ENCODE measurements around the gene EIF4A3. TPM values are rescaled to one million over a fixed set of nuclear protein-coding genes. Genes with fewer than 3 reads are reported as not detected.
A peak's percentile ranks its signal among the peaks of the same experiment; 100 is the strongest.

Gene EIF4A3
- polyA plus RNA-seq, 1 donor (not counting 4 experiments of a cell fraction or from before 2014, with no cell fraction given) = 143 TPM

GRCh38 chr17:80109713-80110446 is 37.0 kb downstream of the EIF4A3 start:
- H3K9me3 ChIP-seq (ENCODE audit: control insufficient read depth, low read depth, low read length) = no peaks in the 10 kb centered on the region
- no peaks in the 10 kb centered on the region for H3K79me2 ChIP-seq (ENCODE audit: control insufficient read depth, insufficient read depth, low read length)
- no peaks in the 10 kb centered on the region for H3K36me3 ChIP-seq (ENCODE audit: control insufficient read depth in 2 of 2, extremely low read depth in 1 of 2, insufficient read depth in 2 of 2, low read length in 2 of 2)
- peak overlapping the region; percentile 69 for H3K4me2 ChIP-seq (ENCODE audit: control insufficient read depth, extremely low read depth, insufficient read depth, low read depth, low read length)
- peak; percentile 89 for DNase-seq (ENCODE audit: low read depth, low spot score)
- no peak overlapping the region for H2AFZ ChIP-seq (ENCODE audit: control insufficient read depth, low read length)
- TF ChIP-seq CTCF (optimal IDR thresholded peaks at IDR 0.05 in 1 of 3, IDR thresholded peaks at IDR 0.05 in 1 of 3, conservative IDR thresholded peaks at IDR 0.05 in 1 of 3; ENCODE audit: extremely low read depth in 1 of 3, insufficient read depth in 2 of 3, low read length in 3 of 3) (no peak), EZH2 (IDR thresholded peaks at IDR 0.05; ENCODE audit: low read length) (no peak)
- H3K27me3 ChIP-seq (ENCODE audit: control insufficient read depth, extremely low read depth, insufficient read depth, low read length) = peaks cover 15% of the 10 kb centered on the region
- dilution Hi-C loops (cut with MboI; ENCODE audit: extremely low pct_ligation_motif_present, low sequenced_read_pairs) = no loop called here
- peak; percentile 91 for FAIRE-seq
- no peaks in the 10 kb centered on the region for H3K9me1 ChIP-seq (ENCODE audit: control insufficient read depth, extremely low read depth, insufficient read depth, low read length)
- H3K27ac ChIP-seq (ENCODE audit: control insufficient read depth, insufficient read depth, low read length) = peak overlapping the region; percentile 6
- peak overlapping the region in 1 of 3 experiments; percentile 17 for H3K4me3 ChIP-seq (ENCODE audit: control insufficient read depth in 2 of 3, extremely low read depth in 1 of 3, insufficient read depth in 2 of 3, low read depth in 1 of 3, low read length in 3 of 3)
- no peaks in the 10 kb centered on the region for H4K20me1 ChIP-seq (ENCODE audit: control insufficient read depth, extremely low read depth, insufficient read depth, low read length)
- H3K9ac ChIP-seq (ENCODE audit: control insufficient read depth, extremely low read depth, insufficient read depth, low read length) = peak overlapping the region; percentile 36
- peaks cover 16% of the 10 kb centered on the region for H3K4me1 ChIP-seq (ENCODE audit: control insufficient read depth, extremely low read depth, insufficient read depth, low read length)

GRCh38 chr17:80109066-80109660 is 37.8 kb downstream of the EIF4A3 start:
- Histone ChIP-seq H3K27ac (ENCODE audit: control insufficient read depth, insufficient read depth, low read length) (no peak overlapping the region), H3K4me1 (ENCODE audit: control insufficient read depth, extremely low read depth, insufficient read depth, low read length) (peaks cover 18% of the 10 kb centered on the region)
- no peak for DNase-seq (ENCODE audit: low read depth, low spot score)

More at GRCh38 chr17:80109066-80109660, 37.8 kb downstream of the EIF4A3 start:
- Histone ChIP-seq H3K9me3 (ENCODE audit: control insufficient read depth, low read depth, low read length) (no peaks in the 10 kb centered on the region), H3K9me1 (ENCODE audit: control insufficient read depth, extremely low read depth, insufficient read depth, low read length) (no peaks in the 10 kb centered on the region), H3K4me3 (ENCODE audit: control insufficient read depth in 2 of 3, extremely low read depth in 1 of 3, insufficient read depth in 2 of 3, low read depth in 1 of 3, low read length in 3 of 3) (peak overlapping the region in 1 of 3 experiments; percentile 17), H2AFZ (ENCODE audit: control insufficient read depth, low read length) (no peak overlapping the region), H3K79me2 (ENCODE audit: control insufficient read depth, insufficient read depth, low read length) (no peaks in the 10 kb centered on the region), H3K27me3 (ENCODE audit: control insufficient read depth, extremely low read depth, insufficient read depth, low read length) (peaks cover 15% of the 10 kb centered on the region), H3K4me2 (ENCODE audit: control insufficient read depth, extremely low read depth, insufficient read depth, low read depth, low read length) (peak overlapping the region; percentile 69), H3K36me3 (ENCODE audit: control insufficient read depth in 2 of 2, extremely low read depth in 1 of 2, insufficient read depth in 2 of 2, low read length in 2 of 2) (no peaks in the 10 kb centered on the region), H3K9ac (ENCODE audit: control insufficient read depth, extremely low read depth, insufficient read depth, low read length) (no peak overlapping the region), H4K20me1 (ENCODE audit: control insufficient read depth, extremely low read depth, insufficient read depth, low read length) (no peaks in the 10 kb centered on the region)
- dilution Hi-C loops (cut with MboI; ENCODE audit: extremely low pct_ligation_motif_present, low sequenced_read_pairs) = no loop called here
- no peak for FAIRE-seq
- TF ChIP-seq CTCF (optimal IDR thresholded peaks at IDR 0.05 in 1 of 3, IDR thresholded peaks at IDR 0.05 in 1 of 3, conservative IDR thresholded peaks at IDR 0.05 in 1 of 3; ENCODE audit: extremely low read depth in 1 of 3, insufficient read depth in 2 of 3, low read length in 3 of 3) (no peak), EZH2 (IDR thresholded peaks at IDR 0.05; ENCODE audit: low read length) (no peak)

Data from keratinocyte (primary cell).